Kidney (tissue), 14 donors: Measurements from ENCODE around the gene CCDC127. TPM values are rescaled to one million over a fixed set of nuclear protein-coding genes. Genes with fewer than 3 reads are reported as not detected.
A peak's percentile ranks its signal among the peaks of the same experiment; 100 is the strongest.
"Not testable (repeated sequence)": the region's sequence is repeated elsewhere in the genome, so short reads cannot be mapped to it uniquely, and the experiment has no call there.

Experiments used
- DNase-seq, 5 donors: peaks; one replicate each; pipeline ENCODE4 v3.0.0-alpha.2; 2013 to 2020
- FAIRE-seq: peaks from 2 replicates; lab custom pipeline; 2012; peaks lifted over from hg19 to GRCh38; lab: Jason Lieb, UNC
- H3K27ac ChIP-seq, 2 donors: one replicate each; pipeline ENCODE4 v1.7.0; 2013; ENCODE audit warnings: low read depth in 2 of 2, low read length in 2 of 2, inconsistent platforms in 1 of 2
- H3K27me3 ChIP-seq: one replicate; pipeline ENCODE4 v1.7.1; 2013; ENCODE audit warnings: low read length, inconsistent platforms; ENCODE audit not compliant: control insufficient read depth, insufficient read depth
- H3K36me3 ChIP-seq, 3 donors: one replicate each; pipeline versions ENCODE4 v1.7.0 to v1.7.1; 2013; ENCODE audit warnings: low read length in 3 of 3, control low read depth in 1 of 3, inconsistent platforms in 1 of 3; ENCODE audit not compliant: insufficient read depth in 3 of 3, control insufficient read depth in 2 of 3
- H3K4me1 ChIP-seq, 3 donors: one replicate each; pipeline versions ENCODE4 v1.7.0 to v1.7.1; 2013; ENCODE audit warnings: low read length in 3 of 3, inconsistent platforms in 1 of 3, low read depth in 1 of 3; ENCODE audit not compliant: control insufficient read depth in 2 of 3, insufficient read depth in 2 of 3
- H3K4me3 ChIP-seq, 3 donors: one replicate each; pipeline versions ENCODE4 v1.7.0 to v1.8.1; 2013; ENCODE audit warnings: low read length in 3 of 3, control low read depth in 1 of 3, inconsistent platforms in 1 of 3
- H3K9ac ChIP-seq, 3 donors: one replicate each; pipeline versions ENCODE4 v1.7.0 to v1.7.1; 2013; ENCODE audit warnings: low read length in 3 of 3, control low read depth in 1 of 3, inconsistent platforms in 1 of 3
- H3K9me3 ChIP-seq, 3 donors: one replicate each; pipeline versions ENCODE4 v1.7.0 to v1.7.1; 2013; ENCODE audit warnings: low read length in 3 of 3, control low read depth in 1 of 3, inconsistent platforms in 1 of 3; ENCODE audit not compliant: control insufficient read depth in 2 of 3, insufficient read depth in 1 of 3
- intact Hi-C: fragments of 100-400 bp; cut with DNase I; formaldehyde crosslinking; loops from one replicate; pipeline ENCODE4 v1.11.1; 2022
- polyA plus RNA-seq: library from polyadenylated mRNA; stranded (reverse); fragments of 350-450 nt; fragmentation: Illumina TruSeq; extraction: RNeasy Lipid Tissue Mini Kit (QIAGEN cat#74804); gene quantifications from one replicate; pipeline ENCODE4 v1.2.3, GENCODE V29; 2014; ENCODE audit warnings: low read depth, low replicate concordance; ENCODE audit not compliant: insufficient read depth
- total RNA-seq: library from RNA; stranded (reverse); fragmentation: NEBNext Ultra II Directional; extraction: Animal tissue kit (Norgen Biotek cat#: 25700); gene quantifications from one replicate; pipeline ENCODE4 v1.2.1, GENCODE V29; 2021
- TF ChIP-seq, protein P1 (sequence below): IDR thresholded peaks from 3 replicates; pipeline ENCODE4 v1.5.1; 2012; ENCODE audit warnings: mild to moderate bottlenecking, moderate library complexity, borderline replicate concordance; ENCODE audit not compliant: insufficient read depth; ENCODE audit errors: extremely low read depth
- donor health status: control.
- donor health status: control.
- donor health status: control.
- donor health status: control.
- donor health status: control.
- donor health status: DM: yes; HTN: yes; CAD: no.
- donor health status: Normal renal cell carcinoma (clear cell type).

Gene CCDC127
- total and polyA plus RNA-seq, 2 donors from 2014 or later = 3.2 to 5.9 TPM

DNA sequence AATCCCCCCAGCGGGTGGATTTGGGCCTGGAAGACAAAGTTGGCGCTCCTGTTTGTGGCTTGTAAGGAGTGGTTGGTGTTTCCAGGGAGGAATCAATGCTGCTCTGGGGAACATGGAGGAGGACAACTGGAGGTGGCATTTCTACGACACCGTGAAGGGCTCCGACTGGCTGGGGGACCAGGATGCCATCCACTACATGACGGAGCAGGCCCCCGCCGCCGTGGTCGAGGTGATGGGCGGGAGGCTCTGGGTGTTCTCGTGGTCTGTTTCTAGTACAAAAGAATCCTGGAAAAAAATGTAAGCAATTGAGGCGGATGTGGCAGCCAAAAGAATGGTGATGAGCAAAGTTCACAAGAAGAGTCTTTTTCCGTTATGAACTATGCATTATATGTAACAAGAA, 7.4 kb upstream of the CCDC127 start:
- DNase-seq = no peak
- FAIRE-seq = no peak
- H3K36me3 ChIP-seq = peaks cover 16 to 50% (median 31%) of the 10 kb centered on the region in 3 donors
- no peak overlapping the region for H3K9ac ChIP-seq
- no peaks in the 10 kb centered on the region for H3K9me3 ChIP-seq
- H3K27ac ChIP-seq = no peak overlapping the region
- H3K4me1 ChIP-seq = peaks cover 0 to 4% (median 0%) of the 10 kb centered on the region in 3 donors
- H3K4me3 ChIP-seq = no peak overlapping the region
- TF ChIP-seq, protein P1, sequence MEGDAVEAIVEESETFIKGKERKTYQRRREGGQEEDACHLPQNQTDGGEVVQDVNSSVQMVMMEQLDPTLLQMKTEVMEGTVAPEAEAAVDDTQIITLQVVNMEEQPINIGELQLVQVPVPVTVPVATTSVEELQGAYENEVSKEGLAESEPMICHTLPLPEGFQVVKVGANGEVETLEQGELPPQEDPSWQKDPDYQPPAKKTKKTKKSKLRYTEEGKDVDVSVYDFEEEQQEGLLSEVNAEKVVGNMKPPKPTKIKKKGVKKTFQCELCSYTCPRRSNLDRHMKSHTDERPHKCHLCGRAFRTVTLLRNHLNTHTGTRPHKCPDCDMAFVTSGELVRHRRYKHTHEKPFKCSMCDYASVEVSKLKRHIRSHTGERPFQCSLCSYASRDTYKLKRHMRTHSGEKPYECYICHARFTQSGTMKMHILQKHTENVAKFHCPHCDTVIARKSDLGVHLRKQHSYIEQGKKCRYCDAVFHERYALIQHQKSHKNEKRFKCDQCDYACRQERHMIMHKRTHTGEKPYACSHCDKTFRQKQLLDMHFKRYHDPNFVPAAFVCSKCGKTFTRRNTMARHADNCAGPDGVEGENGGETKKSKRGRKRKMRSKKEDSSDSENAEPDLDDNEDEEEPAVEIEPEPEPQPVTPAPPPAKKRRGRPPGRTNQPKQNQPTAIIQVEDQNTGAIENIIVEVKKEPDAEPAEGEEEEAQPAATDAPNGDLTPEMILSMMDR = no peak
- intact Hi-C loops = no loop called here
- H3K27me3 ChIP-seq = no peaks in the 10 kb centered on the region

DNA sequence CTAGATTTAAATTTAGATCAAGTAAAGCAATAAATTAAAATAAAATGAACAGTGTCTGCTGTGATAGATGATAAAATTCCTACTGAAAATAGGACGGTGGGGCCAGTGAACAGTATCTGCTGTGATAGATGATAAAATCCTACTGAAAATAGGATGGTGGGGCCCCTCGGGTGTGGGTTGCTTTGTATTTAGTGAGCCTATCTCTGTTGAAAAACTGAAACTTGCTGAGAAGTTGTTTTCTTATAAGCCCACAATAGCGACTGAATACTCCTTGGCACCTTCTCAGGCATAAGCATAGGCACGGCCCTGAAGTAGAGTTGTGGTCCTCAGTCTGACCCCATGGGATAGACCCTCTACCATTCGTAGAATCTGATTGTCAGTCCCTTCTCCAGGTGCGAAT, 5.8 kb upstream of the CCDC127 start:
- Histone ChIP-seq H3K4me1 (peaks cover 0 to 9% (median 0%) of the 10 kb centered on the region in 3 donors), H3K36me3 (peaks cover 7 to 40% (median 24%) of the 10 kb centered on the region in 3 donors), H3K9me3 (no peaks in the 10 kb centered on the region), H3K4me3 (no peak overlapping the region), H3K27ac (no peak overlapping the region), H3K9ac (no peak overlapping the region), H3K27me3 (no peaks in the 10 kb centered on the region)
- TF ChIP-seq, protein P1 = no peak
- DNase-seq (no peak), FAIRE-seq (no peak)
- intact Hi-C loops = no loop called here

DNA sequence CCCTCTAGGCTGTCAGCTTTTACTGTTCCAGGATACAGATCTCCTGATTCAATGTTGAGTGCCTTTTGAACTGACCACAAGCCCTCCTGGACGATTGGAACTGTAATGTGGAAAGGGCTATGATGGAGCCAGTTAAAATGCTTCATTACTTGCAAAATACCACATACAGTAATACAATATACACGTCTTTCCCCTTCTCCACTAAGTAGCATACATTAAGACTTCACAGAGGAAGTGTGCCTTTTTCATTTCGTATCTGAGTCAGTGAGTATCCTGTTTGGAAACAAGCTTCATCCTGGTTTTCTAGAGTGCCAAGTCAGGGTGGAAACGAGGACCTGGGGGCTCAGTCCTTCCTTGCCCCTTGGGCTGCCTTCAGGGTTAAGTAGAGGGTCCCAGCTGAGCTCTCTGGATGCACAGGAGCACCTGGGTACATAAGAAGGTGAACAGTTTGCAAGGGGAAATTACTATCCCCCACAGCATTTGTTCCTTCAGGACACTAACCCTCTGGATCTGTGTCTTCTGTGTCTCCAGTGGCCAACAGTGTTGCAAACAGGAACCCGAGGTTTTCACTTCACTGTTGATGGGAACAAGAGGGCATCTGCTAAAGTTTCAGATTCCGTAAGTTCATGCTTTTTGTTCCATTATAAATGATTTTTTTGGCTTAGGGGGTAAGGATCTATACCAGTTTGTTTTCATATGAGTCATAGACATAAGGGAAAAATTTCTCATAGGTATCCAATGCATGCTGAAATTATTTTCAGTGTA, 5.2 kb upstream of the CCDC127 start:
- DNase-seq, H3K4me3 ChIP-seq, H3K9ac ChIP-seq, H3K27me3 ChIP-seq, FAIRE-seq, H3K9me3 ChIP-seq, H3K4me1 ChIP-seq, H3K27ac ChIP-seq, intact Hi-C loops: not testable (repeated sequence)
- peaks cover 5 to 33% (median 20%) of the 10 kb centered on the region in 3 donors for H3K36me3 ChIP-seq

DNA sequence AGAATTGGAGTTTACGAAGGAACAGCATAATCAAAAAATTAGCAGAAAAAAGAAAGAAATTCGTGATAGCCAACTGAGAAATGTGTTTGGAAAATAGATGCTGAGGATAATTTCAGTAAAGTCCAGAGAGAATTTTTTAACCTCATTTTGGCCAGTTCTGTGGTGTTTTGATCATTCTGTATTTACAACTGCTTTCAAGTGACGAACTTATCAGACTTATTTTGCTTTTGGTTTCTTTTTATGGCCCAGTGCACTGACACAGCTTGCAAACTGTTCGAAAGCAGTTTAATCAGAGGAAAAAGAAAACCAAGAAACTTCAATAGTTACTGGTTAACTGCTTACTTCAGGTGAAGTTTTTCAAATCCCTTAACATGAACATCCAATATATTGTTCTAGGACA, 2.0 kb upstream of the CCDC127 start:
- no peaks in the 10 kb centered on the region for H3K27me3 ChIP-seq
- peaks cover 0 to 9% (median 0%) of the 10 kb centered on the region in 3 donors for H3K4me1 ChIP-seq
- intact Hi-C loops = no loop called here
- no peaks in the 10 kb centered on the region for H3K9me3 ChIP-seq
- H3K36me3 ChIP-seq = peaks cover 0 to 14% (median 4%) of the 10 kb centered on the region in 3 donors
- peak overlapping the region in 1 of 2 donors; percentile 34 for H3K27ac ChIP-seq
- H3K4me3 ChIP-seq = peak overlapping the region in 2 of 3 donors; percentile 72 to 88
- DNase-seq = no peak
- no peak for FAIRE-seq
- H3K9ac ChIP-seq = peak overlapping the region in 2 of 3 donors; percentile 46 to 89
- TF ChIP-seq, protein P1 = no peak
